Right forelimb (tissue), 1 donor: ENCODE measurements around the gene ACE.

Experiments used
- DNase-seq: peaks from one replicate; pipeline ENCODE4 v3.0.0-alpha.2; 2018

Gene ACE

GRCh38 chr17:63538693-63539595, 62.1 kb downstream of the ACE start:
- DNase-seq = no peak

GRCh38 chr17:63540590-63540989, 63.7 kb downstream of the ACE start:
- no peak for DNase-seq

GRCh38 chr17:63542218-63542545, 65.3 kb downstream of the ACE start:
- no peak for DNase-seq

- DNase-seq = no peak
Measured at GRCh38 chr17:63542942-63543821, 66.3 kb downstream of the ACE start.

GRCh38 chr17:63543822-63544420, 67.1 kb downstream of the ACE start:
- no peak for DNase-seq

GRCh38 chr17:63544467-63545301, 67.8 kb downstream of the ACE start:
- no peak for DNase-seq

GRCh38 chr17:63546308-63547082, 69.6 kb downstream of the ACE start:
- DNase-seq = no peak

- no peak for DNase-seq
Measured at GRCh38 chr17:63547083-63547523, 70.2 kb downstream of the ACE start.
